Hepatic stellate cell (primary cell): ENCODE data around the gene MMP19.
"Not testable (repeated sequence)": the region's sequence is repeated elsewhere in the genome, so short reads cannot be mapped to it uniquely, and the experiment has no call there.

Experiments
- DNase-seq: peaks from one replicate; pipeline ENCODE4 v3.0.0; 2011; ENCODE audit warnings: low spot score

MMP19 gene, protein sequence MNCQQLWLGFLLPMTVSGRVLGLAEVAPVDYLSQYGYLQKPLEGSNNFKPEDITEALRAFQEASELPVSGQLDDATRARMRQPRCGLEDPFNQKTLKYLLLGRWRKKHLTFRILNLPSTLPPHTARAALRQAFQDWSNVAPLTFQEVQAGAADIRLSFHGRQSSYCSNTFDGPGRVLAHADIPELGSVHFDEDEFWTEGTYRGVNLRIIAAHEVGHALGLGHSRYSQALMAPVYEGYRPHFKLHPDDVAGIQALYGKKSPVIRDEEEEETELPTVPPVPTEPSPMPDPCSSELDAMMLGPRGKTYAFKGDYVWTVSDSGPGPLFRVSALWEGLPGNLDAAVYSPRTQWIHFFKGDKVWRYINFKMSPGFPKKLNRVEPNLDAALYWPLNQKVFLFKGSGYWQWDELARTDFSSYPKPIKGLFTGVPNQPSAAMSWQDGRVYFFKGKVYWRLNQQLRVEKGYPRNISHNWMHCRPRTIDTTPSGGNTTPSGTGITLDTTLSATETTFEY

DNA sequence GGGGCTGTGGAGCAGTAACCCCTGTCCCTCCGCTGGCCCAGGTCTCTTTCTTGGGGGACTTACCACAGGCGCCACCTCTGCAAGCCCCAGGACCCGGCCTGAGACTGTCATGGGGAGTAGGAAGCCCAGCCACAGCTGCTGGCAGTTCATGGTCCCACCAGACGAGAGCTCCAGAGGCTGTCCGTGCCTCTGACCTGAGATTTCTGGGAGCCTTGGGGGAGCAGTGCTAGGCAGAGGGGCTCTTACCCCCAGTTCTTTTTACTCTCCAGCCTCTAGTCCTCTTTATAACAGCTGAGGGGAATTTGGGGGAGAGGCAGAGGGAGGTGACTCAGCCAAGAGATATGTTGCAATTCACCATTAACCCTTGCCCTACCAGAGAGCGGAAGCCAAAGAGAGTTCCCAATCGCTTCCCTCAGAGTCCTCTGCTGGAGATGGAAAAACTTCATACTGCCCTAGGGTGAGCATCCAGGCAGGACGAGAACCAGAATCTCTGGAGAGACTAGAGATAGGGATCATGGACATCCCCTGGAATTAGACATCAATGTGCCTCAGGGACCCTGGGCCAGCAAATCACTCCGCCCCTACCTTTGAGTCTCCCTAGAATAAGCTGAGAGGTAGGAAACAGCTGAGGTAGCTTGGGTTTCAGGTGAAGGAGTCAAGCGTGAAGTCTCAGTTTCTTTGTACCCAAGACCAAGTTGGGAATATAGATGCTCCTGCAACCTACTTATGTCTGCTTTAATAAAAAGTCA, at the start of gene MMP19:
Gene MMP19, minus strand, starts transcription at position 256 of the 749 bp plus-strand sequence. Its CDS starts 106 bp downstream, at position 150.
- peak; percentile 75 for DNase-seq

DNA sequence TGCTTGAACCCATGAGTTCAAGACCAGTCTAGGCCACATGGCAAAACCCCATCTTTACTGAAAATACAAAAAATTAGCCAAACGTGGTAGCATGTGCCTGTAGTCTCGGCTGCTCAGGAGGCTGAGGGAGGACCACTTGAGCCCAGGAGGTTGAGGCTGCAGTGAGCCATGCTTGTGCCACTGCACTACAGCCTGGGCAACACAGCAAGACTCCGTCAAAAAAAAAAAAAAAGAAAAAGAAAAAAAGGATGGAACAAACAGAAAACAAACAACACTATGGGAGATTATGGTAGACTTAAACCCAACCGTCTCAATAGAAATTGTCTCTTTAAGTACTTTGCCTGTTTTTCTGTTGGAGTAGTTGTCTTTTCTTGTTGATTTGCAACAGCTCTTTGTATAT, 48.6 kb upstream of the MMP19 start:
- no peak for DNase-seq

DNA sequence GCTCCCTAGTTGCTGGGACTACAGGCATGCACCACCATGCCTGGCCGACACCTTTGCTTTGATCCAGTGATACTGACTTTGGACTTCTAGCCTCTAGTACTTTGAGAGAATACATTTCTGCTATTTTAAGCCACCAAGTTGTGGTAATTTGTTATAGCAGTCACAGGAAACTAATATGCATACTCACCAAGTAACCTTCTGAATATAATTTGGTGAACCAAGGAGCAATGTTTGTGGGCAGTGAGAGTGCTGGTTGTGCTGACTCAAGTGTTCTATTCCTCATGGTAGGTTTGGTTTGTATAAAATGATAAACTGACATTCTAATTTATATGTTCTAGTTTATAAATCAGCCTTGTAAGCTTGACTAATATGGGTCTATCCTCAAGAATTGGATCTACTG, 42.4 kb upstream of the MMP19 start:
- no peak for DNase-seq

DNA sequence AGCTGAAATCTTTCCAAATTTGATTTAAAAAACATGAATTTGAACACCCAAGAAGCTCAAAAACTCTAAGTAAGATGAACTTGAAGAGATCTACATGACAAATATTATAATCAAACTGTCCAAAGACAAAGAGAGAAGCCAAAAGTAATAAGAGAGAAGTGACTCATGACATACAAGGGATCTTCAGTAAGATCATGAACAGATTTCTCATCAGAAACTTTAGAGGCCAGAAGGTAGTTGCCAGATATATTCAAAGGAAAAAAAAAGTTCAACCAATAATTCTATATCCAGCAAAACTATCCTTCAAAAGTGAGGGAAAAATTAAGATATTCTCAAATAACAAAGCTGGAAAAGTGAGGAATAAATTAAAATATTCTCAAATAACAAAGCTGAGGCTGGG, 35.1 kb upstream of the MMP19 start:
- no peak for DNase-seq

DNA sequence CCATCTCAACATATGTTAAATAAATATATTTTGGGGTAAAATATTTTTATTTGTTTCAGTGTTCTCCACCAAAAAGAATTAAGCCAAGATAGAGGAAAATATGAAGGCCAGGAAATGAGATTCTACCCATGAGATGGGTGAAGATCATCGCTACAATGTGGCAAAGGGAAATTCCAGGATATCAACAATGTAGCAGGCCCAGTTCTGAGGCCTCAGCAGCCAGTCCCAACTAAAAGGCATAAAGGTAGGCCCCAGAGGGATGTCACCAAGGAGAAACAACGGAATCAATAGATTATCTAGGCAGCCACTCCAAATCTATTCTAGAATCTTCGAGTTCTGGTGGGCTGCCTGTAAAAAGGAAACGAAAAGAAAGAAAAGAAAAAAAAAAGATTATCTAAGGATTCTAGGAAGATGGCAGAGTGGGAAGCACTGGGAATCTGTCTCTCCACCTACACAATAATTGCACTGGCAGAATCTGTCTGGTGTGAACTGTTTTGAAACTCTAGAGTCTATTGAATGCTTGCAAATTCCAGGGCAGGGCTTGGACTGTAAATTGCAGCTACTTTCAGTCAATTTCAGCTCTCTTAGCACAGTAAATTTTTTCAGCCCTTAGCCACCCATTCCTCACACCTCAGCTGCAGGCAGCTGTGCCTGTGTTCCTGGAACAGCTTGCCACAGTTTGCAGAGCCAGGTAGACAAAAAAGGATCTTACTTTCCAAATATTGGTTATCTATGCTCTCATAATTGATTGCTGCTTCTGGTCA, 33.1 kb upstream of the MMP19 start:
- no peak for DNase-seq

DNA sequence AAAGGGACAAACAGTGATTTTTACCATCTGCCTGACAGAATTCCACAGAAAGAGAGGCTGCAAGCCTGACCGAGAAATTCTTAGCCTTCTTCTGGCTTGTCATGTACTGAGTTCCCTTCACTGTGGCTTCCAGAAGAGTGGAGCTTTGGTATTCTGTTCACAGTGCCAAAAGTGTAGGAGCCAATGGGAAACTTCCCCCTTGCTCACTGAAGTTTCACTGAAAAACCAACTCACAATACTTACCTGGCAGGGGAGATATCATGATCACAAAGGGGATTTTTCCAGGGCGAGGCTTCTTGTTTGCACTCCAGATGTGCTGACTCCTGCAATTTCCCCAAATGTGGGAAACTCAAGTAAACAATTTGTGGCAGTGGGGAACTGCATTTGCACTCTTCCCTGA, 31.7 kb upstream of the MMP19 start:
- no peak for DNase-seq

DNA sequence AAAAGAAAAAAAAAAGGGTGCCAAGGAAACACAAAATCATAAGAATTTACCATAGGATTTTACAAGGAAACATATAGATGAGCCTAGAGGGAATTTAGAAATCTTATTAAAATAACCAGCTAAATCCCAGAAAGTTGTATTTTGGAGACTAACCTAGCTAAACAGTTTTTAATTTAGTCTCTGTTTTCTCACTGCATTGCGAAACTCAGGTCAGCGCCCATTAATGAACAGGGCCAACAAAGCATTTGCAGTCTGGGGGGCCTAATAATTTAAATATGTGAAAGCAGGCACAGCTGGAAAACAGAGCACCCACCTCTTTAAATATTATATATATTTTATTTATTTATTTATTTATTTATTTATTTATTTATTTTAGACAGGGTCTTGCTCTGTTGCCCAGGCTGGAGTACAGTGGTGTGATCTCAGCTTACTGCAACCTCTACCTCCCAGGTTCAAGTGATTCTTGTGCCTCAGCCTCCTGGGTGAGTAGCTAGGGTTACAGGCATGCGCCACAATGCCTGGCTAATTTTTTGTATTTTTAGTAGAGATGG, 23.8 kb upstream of the MMP19 start:
- not testable (repeated sequence) for DNase-seq

DNA sequence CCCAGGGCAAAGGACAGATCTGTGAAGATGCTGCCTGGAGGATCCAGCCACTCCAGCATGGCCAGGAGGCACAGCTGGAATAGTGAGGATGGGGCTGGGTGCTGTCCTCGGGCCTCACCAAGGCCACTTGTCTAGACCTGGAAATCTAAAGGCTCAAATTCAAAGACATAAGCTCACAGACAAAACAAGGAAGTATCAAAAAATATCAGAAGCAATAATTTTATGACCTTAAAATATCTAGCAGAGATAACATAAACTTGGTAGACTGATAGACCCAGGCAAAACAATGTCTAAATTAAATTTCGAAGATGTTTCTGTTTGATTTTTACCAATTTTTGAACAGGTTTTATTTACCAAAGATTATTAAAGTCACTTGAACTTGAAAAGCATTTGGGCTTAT, 22.6 kb upstream of the MMP19 start:
- no peak for DNase-seq

DNA sequence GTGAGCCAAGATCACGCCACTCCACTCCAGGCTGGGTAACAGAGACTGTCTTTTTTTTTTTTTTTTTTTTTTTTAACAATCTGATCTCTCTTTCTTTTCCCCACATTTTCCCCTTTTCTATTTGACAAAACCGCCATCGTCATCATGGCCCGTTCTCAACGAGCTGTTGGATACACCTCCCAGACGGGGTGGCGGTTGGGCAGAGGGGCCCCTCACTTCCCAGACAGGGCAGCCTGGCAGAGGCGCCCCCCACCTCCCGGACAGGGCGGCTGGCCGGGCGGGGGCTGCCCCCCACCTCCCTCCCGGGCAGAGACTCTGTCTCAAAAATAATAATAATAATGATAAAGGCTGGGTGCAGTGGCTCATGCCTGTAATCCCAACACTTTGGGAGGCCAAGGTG, 20.2 kb upstream of the MMP19 start:
- not testable (repeated sequence) for DNase-seq

DNA sequence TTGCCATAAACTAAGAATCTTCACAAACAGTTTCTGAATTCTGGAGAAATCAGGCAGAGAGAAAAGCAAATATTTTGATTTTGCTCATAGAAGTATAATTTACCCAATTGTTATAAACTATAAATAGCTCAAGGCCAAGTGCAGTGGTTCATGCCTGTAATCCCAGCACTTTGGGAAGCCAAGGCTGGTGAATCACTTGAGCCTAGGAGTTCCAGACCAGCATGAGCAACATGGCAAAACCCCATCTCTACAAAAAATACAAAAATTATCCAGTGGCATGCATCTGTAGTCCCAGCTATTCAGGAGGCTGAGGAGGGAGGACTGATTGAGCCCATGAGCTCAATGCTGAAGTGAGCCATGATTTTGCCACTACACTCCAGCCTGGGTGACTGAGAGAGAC, 19.6 kb upstream of the MMP19 start:
- DNase-seq = no peak

DNA sequence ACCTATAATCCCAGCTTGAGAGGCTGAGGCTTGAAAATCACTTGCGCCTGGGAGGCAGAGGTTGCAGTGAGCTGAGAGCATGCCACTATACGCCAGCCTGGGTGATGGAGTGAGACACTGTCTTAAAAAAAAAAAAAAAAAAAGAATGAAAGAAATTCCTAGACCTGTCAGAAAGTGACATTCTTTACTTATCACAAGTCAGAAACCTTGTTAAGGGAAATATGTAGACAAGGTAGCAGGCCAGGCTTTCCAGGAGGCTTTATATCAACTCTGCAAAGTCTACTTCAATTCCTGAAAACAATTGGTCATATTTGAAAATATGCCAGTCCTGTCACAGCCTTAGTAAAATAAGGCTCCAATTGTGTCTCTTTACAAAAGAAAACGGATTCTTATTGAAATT, 19.1 kb upstream of the MMP19 start:
- no peak for DNase-seq

DNA sequence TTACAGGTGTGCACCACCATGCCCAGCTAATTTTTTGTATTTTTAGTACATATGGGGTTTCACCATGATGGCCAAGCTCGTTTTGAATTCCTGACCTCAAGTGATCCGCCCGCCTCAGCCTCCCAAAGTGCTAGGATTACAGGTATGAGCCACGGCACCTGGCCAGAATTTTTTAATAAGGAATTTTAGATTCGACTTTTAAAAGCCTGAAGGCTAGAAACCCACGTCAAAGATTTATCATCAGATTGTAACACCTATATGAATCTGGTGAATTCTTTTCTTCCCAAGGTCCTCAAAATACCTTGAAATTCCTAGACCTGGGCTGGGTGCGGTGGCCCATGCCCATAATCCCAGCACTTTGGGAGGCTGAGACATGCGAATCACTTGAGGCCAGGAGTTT, 18.7 kb upstream of the MMP19 start:
- DNase-seq = no peak

DNA sequence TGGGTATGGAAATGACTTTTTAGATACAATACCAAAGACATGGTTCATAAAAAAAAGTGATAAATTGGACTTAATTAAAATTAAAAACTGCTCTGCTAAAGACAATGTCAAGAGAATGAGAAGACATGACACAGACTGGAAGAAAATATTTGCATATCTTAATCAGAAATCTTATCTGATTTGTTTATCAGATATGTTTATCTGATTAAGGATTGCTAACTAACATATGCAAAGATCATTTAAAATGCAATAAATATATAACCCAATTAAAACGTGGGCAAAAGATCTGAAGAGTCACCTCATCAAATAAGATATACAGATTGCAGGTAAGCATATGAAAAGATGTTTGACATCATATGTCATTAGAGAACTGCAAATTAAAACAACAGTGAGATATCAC, 10.0 kb upstream of the MMP19 start:
- DNase-seq = no peak

DNA sequence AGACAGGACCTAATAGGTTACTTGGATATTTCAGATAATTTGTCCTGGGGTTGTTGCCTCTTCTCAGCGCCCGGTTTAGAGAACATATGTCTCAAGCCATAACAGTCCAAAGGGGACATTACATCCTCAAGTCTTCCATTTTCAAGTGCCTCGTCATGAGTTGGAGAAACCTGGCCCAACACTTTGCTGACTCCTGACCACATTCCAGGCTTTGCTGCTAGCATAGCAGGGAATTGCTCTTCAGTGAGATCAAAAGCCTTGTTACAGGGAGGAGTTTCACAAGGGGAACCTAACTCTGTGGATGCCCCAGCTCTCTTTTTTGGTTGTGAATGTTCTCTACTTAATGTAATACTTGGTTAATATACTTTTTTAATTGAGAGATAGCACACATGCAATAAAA, 8.2 kb upstream of the MMP19 start:
- DNase-seq = no peak

DNA sequence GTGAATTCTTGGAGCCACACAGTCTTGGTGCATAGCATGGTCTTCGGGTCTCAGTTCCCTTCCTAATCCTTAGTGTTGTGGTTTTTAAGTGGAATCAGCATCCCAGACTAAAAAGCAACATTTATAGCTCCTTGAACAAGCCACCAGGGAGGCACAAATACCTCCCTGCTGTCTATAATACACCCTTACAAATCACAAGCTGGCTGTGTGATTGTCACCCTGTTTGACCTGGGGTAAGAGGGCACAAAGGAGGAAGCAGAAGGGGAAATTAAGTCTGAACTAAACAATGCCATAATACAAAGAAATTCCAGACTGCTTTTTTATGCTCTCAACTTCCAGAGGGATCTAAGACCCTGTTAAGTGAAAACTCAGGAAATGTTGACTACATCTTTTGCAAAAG, 7.7 kb upstream of the MMP19 start:
- no peak for DNase-seq

DNA sequence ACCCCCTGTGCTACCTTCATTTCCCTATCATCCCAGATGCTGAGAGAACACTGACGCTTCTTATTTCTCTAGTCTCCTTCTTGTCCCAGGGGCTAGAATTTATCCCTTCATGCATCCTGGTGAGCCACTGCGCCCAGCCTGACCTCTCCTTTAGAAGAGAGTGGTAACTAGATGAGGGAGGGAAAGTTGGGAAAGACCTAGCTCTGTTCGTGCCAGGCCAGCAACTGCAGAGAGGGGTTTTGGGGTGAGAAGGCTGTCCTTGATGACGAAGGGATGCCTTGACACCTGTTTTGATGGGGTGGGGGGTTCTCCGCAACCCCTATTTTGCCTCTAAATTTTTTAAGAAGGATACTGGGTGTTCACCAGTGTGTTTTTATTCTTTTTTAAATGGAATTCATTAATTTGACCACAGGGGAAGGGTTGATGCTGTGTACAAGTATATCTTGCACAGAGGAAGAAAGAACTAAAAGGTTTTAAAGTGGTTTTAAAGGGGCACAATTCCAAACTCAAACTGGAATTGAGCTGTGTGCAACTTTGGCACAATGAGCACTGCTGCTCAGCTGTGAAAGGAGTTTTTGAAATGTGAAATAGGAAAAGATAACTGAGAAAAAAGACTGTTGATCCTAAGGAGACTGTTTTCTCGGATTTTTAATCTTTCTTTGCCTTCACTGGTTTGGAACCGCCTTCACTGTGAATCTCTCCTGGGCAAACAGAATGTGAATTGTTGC, 7.0 kb upstream of the MMP19 start:
- DNase-seq = no peak

DNA sequence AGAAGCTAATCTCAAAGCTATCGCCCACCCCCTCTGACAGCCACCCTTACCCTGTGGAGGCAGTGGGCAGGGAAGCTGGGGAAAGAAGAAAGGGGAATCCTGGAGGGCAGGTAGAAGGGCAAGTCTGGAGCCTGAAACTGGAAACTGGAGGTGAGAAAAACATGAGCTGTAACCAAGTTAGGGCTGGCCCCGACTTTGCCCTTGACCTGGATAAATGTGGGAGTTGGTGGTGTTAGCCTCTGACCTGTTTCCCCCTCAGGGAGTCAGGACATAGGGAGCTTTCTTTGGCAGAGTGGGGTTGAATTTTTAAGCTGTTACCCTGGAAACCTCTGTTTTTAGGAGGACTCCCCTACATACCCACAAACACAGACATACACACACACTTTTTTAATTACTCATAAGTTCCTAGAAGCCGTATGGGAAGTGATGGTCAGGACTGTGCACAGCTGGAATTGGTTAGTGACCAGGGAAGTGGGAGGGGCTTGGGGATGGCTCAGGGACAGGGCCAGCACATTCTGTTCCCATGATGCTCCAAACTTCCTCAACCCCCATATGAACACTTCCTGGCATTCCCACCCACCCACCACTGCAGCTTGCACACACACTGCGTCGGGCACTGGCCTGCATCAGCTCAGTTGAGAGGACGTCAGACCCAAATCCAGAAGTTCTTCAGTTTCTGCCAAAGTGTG, 5.0 kb upstream of the MMP19 start:
- peak; percentile 88 for DNase-seq

DNA sequence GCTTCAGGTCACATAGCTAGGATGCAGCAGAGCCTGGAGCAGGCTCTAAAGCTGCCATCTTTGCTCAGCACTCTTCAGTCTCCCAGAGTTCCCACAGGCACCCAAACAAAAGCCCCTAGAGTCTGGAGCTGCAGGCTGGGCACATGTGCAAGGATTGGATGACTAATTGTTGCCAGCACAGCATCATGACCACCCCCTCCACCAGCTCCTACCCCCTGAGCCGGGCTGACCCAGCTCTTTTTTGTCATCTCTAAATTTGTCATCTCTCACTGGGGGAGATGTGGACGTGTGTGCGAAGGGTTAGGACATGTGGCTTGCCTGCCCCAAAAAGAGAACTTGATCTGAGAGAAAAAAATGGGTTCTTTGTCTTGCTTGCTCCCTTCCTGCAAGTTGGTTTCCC, 4.3 kb upstream of the MMP19 start:
- DNase-seq = peak; percentile 36

DNA sequence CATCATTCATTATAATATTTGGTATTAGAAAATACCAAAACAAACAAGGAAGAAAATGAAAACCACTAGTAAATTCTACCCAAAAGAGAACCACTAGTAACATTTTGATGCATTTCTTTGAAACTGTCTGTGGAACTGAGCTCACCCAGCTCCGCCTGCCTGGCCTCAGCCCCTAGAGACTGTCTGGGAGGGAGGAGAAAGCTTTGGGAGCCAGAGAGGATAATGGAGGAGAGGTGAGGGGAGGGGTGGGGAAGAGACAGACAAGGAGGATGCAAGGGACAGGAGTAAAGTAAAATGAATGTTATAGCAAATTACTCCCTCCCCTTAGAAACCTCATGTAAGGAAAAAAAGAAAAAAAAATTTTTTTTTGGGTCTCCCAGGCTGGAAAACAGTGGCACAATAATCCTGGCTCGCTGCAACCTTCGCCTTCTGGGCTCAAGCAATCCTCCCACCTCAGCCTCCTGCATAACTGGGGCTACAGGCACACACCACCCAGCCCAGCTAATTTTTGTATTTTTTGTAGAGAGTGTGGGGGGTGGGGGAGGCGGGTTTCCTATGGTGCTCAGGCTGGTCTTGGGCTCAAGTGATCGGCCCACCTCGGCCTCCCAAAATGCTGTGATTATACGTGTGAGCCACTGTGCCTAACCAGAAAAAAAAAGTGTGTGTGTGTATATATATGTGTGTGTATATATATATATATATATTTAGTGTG, 3.2 kb upstream of the MMP19 start:
- DNase-seq = no peak

DNA sequence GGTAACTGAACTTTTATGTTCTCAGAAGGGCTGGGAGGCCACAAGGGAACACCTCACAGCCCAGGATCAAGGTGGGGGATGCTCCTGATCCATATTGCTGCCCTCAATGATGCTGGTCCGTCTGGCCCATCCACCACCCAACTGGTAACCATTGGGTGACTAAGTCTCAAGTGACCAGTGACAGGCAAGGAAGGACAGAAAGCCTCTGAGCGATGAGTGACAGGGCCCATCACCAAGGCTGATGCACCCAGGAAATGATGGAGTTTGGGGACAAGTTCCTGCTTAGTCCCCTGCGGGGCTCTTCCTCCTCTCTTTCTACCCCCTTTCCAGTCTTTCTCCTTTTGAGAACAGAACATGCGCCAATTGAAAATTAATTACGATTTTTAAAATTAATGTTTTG, 2.6 kb upstream of the MMP19 start:
- DNase-seq = no peak
